WTC11 (cell line): ENCODE results near the gene COL26A1.

ENCODE experiments used
- CTCF ChIP-seq: fragments of 200-600 bp; IDR thresholded peaks from 2 replicates; pipeline ENCODE4 v1.8.0; 2022; ENCODE audit warnings: antibody characterized with exemption
- EMX1 ChIP-seq: fragments of 250-450 bp; sonication (Bioruptor Pico); IDR thresholded peaks from 2 replicates; pipeline ENCODE4 v1.8.0; 2021; ENCODE audit warnings: mild to moderate bottlenecking
- TF ChIP-seq, protein P1 (sequence below): sonication (generic); formaldehyde crosslinking; IDR thresholded peaks from 2 replicates; pipeline ENCODE4 v1.8.0; 2022; ENCODE audit warnings: mild to moderate bottlenecking, missing genetic modification reagents

- TF ChIP-seq EMX1 (CRISPR knock-in tag) = no peak
- no peak for TF ChIP-seq CTCF
- TF ChIP-seq, protein P1, sequence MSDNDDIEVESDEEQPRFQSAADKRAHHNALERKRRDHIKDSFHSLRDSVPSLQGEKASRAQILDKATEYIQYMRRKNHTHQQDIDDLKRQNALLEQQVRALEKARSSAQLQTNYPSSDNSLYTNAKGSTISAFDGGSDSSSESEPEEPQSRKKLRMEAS (CRISPR knock-in tag) = no peak
Observed at GRCh38 chr7:101511965-101512364, 149.3 kb downstream of the COL26A1 start.
